HUES6 (cell line): ENCODE data around the gene PARN.
"Not testable (repeated sequence)": the region's sequence is repeated elsewhere in the genome, so short reads cannot be mapped to it uniquely, and the experiment has no call there.

Experiments used
- H3K27ac ChIP-seq: 2 replicates; pipeline ENCODE4 v1.7.0; 2013; ENCODE audit warnings: low read depth, mild to moderate bottlenecking, low read length, inconsistent platforms
- H3K27me3 ChIP-seq: 2 replicates; pipeline ENCODE4 v1.6.1; 2013; ENCODE audit warnings: low read length; ENCODE audit not compliant: control insufficient read depth, insufficient read depth
- H3K36me3 ChIP-seq: 2 replicates; pipeline ENCODE4 v1.6.1; 2013; ENCODE audit warnings: low read length; ENCODE audit not compliant: control insufficient read depth, insufficient read depth
- H3K4me1 ChIP-seq: 2 replicates; pipeline ENCODE4 v1.6.1; 2013; ENCODE audit warnings: low read length; ENCODE audit not compliant: control insufficient read depth, insufficient read depth
- H3K4me3 ChIP-seq: 2 replicates; pipeline ENCODE4 v1.5.1; 2013; ENCODE audit warnings: low read depth, low read length
- H3K9ac ChIP-seq: one replicate; pipeline ENCODE4 v1.6.1; 2013; ENCODE audit warnings: mild to moderate bottlenecking, low read length
- H3K9me3 ChIP-seq: 2 replicates; pipeline ENCODE4 v1.6.1; 2013; ENCODE audit warnings: low read depth, low read length; ENCODE audit not compliant: control insufficient read depth, insufficient read depth

The PARN gene

DNA sequence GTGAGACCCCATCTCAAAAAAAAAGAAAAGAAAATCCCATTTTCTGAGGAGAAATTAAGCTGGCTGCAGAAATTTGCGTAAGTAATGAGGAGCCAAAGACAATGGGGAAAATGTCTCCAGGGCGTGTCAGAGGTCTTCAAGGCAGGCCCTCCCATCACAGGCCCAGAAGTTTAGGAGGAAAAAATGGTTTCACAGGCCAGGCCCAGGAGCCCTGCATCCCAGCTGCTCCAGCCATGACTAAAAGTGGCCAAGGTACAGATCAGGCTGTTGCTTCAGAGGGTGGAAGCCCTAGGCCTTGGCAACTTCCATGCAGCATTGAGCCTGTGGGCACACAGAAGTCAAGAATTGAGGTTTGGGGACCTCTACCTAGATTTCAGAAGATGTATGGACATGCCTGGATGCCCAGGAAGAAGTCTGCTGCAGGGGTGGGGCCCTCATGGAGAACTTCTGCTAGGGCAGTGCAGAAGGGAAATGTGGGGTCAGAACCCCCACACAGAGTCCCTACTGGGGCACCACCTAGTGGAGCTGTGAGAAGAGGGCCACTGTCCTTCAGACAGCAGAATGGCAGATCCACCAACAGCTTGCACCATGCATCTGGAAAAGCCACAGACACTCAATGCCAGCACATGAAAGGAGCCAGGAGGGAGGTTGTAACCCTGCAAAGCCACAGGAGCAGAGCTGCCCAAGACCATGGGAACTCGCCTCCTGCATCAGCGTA is 55.2 kb downstream of the PARN start:
- not testable (repeated sequence) for H3K9ac ChIP-seq, H3K4me3 ChIP-seq, H3K9me3 ChIP-seq, H3K4me1 ChIP-seq, H3K27me3 ChIP-seq, H3K27ac ChIP-seq
- peaks cover 63% of the 10 kb centered on the region for H3K36me3 ChIP-seq

DNA sequence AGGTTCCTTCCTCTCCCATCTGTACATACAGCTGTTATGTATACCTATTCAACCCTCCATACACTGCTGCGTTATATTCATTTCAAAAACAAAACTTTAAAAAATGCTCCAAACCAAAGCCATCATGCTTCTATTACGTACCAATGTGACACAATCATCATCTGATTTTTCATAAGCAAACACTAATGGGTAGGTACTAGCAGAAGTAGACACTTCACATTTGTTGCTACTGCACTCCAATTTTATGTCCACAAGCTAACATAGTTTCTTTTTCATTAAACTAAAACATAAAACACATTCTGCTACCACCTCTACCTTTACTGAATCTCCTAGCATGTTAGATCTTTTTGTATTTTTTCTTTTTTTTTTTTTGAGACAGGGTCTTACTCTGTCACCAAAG is 57.5 kb downstream of the PARN start:
- no peak overlapping the region for H3K9ac ChIP-seq
- H3K27me3 ChIP-seq: no peaks in the 10 kb centered on the region
- peaks cover 7% of the 10 kb centered on the region for H3K9me3 ChIP-seq
- no peak overlapping the region for H3K4me3 ChIP-seq
- H3K36me3 ChIP-seq: peaks cover 47% of the 10 kb centered on the region
- H3K27ac ChIP-seq: no peak overlapping the region
- H3K4me1 ChIP-seq: no peaks in the 10 kb centered on the region

DNA sequence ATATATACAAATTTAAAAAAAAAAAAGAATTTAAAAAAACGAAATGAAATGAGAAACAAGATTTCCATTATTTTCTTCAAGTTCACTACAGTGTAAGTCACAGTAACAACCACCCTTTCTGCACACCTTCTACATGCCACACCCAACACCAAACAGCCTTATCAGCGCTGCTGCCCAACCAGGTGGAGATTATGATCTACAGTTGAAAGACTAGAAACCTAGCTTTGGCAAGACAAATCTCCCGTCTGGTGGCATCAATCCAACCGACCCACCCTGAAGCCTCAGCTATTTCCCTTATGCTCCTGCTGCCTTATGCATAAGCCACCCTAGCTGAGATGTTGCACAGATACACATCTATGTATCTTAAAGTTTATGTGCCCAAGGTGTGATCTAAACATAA is 60.8 kb downstream of the PARN start:
- H3K36me3 ChIP-seq: peaks cover 17% of the 10 kb centered on the region
- peaks cover 7% of the 10 kb centered on the region for H3K4me1 ChIP-seq
- H3K9me3 ChIP-seq: no peaks in the 10 kb centered on the region
- no peak overlapping the region for H3K27ac ChIP-seq
- no peak overlapping the region for H3K4me3 ChIP-seq
- H3K27me3 ChIP-seq: no peaks in the 10 kb centered on the region
- H3K9ac ChIP-seq: no peak overlapping the region

DNA sequence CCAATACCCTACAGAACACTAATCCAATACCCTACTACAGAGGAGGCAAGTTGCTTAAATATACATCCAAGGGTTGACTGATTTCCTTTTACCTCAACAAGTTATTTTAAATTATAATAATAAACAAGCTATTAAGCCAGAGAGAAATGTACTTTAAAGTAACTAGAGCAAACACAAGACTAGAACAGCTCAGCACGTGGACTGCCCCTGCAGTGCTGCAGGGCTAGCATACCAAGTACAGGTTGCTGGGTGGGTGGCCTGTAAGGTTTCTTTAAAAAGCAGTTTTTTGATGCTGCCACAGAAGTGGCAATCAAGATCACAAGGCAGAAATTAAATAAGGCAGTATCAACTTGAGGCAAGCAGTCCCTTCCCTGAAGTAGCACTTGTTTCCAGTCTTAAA is 63.5 kb downstream of the PARN start:
- Histone ChIP-seq H3K4me1 (peaks cover 11% of the 10 kb centered on the region), H3K27me3 (no peaks in the 10 kb centered on the region), H3K4me3 (no peak overlapping the region), H3K36me3 (peaks cover 11% of the 10 kb centered on the region), H3K27ac (no peak overlapping the region), H3K9ac (no peak overlapping the region), H3K9me3 (no peaks in the 10 kb centered on the region)

DNA sequence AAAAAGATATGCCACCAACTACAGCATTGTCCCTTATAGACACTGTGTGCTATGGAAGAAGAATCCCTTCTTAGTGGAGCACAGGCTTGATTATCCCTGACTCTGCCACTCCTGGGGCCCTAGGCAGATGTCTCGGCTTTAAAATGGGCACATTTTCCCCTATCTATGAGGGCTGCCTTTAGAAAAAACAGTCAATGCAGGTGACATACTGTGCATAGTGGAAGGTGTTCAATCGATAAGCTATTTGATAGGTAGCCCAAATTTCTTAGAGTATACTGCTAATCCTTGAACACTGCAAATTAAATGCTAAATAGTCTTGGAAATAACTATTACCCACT is 64.4 kb downstream of the PARN start:
- no peak overlapping the region for H3K27ac ChIP-seq
- no peak overlapping the region for H3K9ac ChIP-seq
- peaks cover 12% of the 10 kb centered on the region for H3K36me3 ChIP-seq
- no peaks in the 10 kb centered on the region for H3K27me3 ChIP-seq
- H3K4me3 ChIP-seq: no peak overlapping the region
- H3K9me3 ChIP-seq: no peaks in the 10 kb centered on the region
- peaks cover 11% of the 10 kb centered on the region for H3K4me1 ChIP-seq

DNA sequence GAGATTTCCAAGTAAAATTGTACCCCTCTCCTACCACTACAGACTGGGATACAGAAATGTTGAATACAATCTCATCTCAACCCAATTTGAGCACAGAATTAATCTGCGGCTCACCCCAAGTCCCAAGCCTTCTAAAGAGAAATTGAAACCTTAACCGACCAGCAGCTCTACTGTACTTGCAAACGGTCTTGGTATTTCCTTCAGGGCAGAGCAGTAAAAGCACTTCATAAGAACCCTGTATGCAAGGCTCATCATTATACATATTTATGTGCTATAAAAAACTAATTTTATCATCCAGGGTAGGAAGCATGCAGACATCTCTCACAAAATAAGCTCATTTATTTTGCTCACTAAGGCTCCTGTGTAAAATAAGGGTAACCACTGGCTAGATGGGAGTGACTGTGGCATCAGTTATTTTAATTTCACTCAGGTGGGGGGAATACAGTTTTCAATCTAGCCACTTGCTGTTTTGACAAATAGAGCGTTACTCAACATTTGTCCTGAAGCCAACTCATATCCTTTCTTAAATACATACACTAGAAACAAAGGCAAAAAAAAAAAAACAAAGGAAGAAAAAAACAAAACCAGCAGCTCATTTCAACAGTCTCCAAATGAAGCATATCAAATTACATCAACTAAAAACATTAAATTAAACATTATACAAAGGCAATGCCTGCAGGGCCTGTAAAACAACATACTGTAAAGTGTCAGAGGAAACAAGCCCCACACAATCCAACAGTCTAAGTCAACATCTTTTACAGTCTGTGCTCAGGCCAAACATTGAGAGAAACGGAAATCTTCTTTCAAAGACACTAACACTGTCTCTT is 65.0 kb downstream of the PARN start:
- Histone ChIP-seq H3K9ac (no peak overlapping the region), H3K27ac (no peak overlapping the region), H3K4me3 (no peak overlapping the region), H3K36me3 (peaks cover 12% of the 10 kb centered on the region), H3K27me3 (no peaks in the 10 kb centered on the region), H3K4me1 (peaks cover 11% of the 10 kb centered on the region), H3K9me3 (no peaks in the 10 kb centered on the region)

DNA sequence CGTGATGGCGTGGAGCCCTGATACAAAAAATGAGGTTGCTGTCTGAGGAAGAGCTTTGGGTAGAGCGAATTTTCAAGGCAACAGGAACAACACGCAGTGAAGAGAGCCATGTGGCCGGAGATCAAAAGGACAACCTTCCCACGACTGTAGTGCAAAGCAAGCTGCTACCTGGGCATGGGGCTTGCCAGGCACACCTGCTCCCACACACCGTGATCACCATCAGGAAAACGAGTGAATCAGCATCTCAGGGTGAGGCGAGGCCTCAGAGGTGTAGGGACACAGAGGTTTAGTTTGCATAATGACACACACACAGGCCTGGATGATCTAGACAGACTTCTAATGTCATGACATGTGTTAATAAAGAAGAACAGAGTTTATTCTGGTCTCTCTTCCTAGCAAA is 65.7 kb downstream of the PARN start:
- H3K36me3 ChIP-seq: peaks cover 12% of the 10 kb centered on the region; the same call in 1 of the 2 replicates
- H3K4me1 ChIP-seq: peaks cover 11% of the 10 kb centered on the region
- no peak overlapping the region for H3K27ac ChIP-seq
- no peak overlapping the region for H3K9ac ChIP-seq
- H3K4me3 ChIP-seq: no peak overlapping the region
- H3K9me3 ChIP-seq: no peaks in the 10 kb centered on the region
- no peaks in the 10 kb centered on the region for H3K27me3 ChIP-seq

DNA sequence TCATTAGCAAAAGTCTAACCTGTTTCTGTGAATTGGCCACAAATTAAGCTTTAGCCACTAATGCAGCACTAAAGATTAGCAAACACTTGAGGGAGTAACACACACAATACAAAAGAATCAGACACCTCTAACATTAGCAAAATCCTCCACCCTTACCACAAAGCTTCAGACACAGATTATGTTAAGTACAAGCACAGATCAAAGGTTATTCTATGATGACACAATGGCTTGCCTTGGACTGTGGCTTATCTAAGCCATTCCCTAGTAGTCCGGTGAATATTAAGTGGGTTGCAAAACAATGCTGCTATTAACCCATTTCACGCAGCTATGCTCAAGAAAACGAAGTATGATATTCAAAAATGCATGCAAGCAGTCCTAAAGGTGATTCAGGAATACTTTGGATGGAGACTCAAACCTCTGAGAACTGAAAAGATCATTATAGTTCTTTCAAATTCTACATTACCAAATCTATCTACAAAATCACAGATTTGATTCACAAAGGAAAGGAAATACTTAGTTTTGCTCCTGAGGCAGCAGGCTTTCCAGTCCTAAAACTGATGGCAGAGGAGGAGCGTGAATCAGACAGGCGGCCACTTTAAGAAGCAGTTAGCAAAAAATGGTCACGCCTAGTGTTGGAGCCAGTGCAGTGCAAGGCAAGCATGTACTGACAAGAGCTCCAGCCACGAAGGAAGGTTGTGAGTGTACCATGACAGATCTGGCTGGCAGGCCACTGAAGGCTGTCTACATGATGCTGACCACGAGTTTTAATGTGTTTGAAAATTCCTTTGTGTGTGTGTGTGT is 67.2 kb downstream of the PARN start:
- Histone ChIP-seq H3K27me3 (no peaks in the 10 kb centered on the region), H3K36me3 (peaks cover 10% of the 10 kb centered on the region; the same call in 1 of the 2 replicates), H3K4me3 (no peak overlapping the region), H3K9ac (no peak overlapping the region), H3K9me3 (no peaks in the 10 kb centered on the region), H3K4me1 (peaks cover 11% of the 10 kb centered on the region), H3K27ac (no peak overlapping the region)

DNA sequence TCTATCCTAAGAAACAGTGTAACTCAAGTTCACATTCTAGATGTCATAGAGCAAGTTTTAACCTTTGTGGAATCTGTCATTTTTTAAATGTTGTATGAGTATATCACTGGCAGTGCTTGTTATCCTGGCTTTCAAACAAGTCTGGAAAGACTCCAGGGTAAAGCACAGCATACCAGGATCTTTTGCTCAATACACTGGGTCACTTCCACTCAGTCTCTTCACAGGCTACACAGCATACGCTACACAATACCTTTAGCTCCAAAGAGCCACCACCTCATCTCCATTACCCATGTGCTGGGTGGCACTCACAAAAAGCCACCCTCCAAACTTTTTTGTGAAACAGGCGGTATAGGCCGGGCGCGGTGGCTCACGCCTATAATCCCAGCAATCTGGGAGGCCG is 69.5 kb downstream of the PARN start:
- Histone ChIP-seq H3K27ac (no peak overlapping the region), H3K36me3 (peaks cover 10% of the 10 kb centered on the region), H3K9ac (no peak overlapping the region), H3K4me1 (peaks cover 10% of the 10 kb centered on the region), H3K9me3 (no peaks in the 10 kb centered on the region), H3K4me3 (no peak overlapping the region), H3K27me3 (no peaks in the 10 kb centered on the region)

DNA sequence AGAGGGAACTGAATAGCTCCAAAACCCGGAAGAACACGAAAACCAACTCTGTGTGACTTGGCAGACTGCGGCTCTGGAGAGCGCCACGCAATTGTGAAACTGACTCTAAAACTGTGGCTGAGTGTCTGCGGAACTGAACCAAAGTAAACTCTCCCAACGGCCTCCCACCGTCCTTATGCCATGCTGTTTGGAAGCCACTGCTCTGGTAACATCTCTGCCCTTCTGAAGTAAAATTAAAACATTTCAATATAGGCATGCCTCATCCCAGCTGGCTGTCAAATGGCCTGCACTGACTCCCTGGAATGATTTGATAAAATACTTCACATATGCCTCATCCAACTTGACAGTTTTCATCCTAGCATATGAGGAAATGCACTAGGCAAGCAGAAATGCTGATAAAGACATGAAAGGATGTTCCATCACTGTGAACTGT is 70.2 kb downstream of the PARN start:
- H3K36me3 ChIP-seq: peaks cover 12% of the 10 kb centered on the region
- H3K4me3 ChIP-seq: no peak overlapping the region
- H3K9ac ChIP-seq: no peak overlapping the region
- H3K9me3 ChIP-seq: no peaks in the 10 kb centered on the region
- peaks cover 7% of the 10 kb centered on the region for H3K4me1 ChIP-seq
- no peaks in the 10 kb centered on the region for H3K27me3 ChIP-seq
- H3K27ac ChIP-seq: no peak overlapping the region

DNA sequence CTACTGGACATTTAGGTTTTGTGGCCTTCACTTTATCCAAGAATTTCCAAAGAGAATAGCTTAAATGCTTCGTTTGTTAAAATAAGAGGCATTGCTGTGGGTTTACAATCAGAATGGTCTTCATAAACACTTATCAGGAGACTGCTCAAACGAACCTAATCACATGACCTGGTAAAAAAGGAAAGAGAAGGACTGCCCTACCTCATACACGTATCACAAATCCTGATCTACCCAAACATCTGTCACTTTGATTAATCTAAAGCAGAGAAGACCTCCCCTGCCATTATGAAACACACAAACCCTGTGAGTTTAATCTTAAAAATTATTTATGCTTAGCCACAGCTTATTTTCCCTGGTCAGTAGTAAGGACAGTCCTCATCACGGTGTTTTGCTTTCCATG is 76.6 kb downstream of the PARN start:
- Histone ChIP-seq H3K36me3 (peaks cover 22% of the 10 kb centered on the region), H3K9me3 (no peaks in the 10 kb centered on the region), H3K4me3 (no peak overlapping the region), H3K4me1 (peaks cover 14% of the 10 kb centered on the region), H3K9ac (no peak overlapping the region), H3K27ac (no peak overlapping the region), H3K27me3 (no peaks in the 10 kb centered on the region)
